Transverse colon (tissue), 4 donors: Measurements from ENCODE around the gene ANP32B.

Experiments
- EP300 ChIP-seq: sonication (generic); formaldehyde crosslinking; IDR thresholded peaks from one replicate; pipeline ENCODE4 v1.6.1; 2017; ENCODE audit warnings: antibody characterized with exemption, low read depth
- POLR2A ChIP-seq: fragments of 450-650 bp; IDR thresholded peaks from one replicate; pipeline ENCODE4 v1.6.1; 2016; ENCODE audit warnings: antibody characterized with exemption, mild to moderate bottlenecking, moderate library complexity
- POLR2AphosphoS5 ChIP-seq, 3 donors: sonication (generic); formaldehyde crosslinking; IDR thresholded peaks; one replicate each; pipeline ENCODE4 v1.6.1; 2016; ENCODE audit warnings: antibody characterized with exemption in 3 of 3
- TF ChIP-seq, protein P1 (sequence below), 5 experiments: fragments of 200-600 bp in 3 of 5; fragments of 450-650 bp in 2 of 5; sonication (generic) in 3 of 5; IDR thresholded peaks; 1 replicate in 2 of 5; 2 replicates in 3 of 5; pipeline ENCODE4 v1.5.1; 2016 to 2017; ENCODE audit warnings: antibody characterized with exemption in 5 of 5, inconsistent platforms in 3 of 5, mild to moderate bottlenecking in 2 of 5, moderate library complexity in 1 of 5

DNA sequence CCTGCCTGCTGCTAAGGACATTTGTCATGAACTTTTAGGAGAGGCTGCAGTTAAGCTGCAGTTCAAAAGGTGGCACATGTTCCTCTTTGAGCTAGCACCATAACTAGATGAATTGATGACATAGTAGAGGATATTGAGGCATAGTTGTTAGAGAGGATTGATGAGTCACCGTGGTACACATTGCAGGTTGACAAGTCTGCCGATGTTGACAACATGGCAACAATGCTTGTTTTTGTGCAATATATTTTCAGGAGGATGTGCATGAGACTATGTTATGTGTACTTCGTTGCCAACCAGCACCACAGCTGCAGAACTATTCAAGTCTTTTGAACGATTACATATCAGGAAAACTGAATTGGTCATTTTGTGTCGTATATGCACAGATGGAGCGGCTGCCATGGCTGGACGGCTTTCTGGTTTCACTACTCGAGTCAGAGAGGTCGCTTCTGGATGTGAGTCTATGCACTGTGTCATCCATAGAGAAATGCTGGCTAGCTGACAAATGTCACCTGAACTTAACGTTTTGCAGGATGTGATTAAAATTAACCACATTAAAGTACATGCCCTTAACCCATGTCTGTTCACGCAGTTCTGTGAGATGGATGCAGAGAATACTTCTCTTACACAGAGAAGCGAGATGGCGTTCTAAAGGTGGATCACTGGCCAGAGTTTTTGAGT lies 24.2 kb downstream of the ANP32B start:
- TF ChIP-seq EP300 = no peak
- no peak for TF ChIP-seq POLR2AphosphoS5 (IDR thresholded peaks at IDR 0.05)
- TF ChIP-seq, protein P1, sequence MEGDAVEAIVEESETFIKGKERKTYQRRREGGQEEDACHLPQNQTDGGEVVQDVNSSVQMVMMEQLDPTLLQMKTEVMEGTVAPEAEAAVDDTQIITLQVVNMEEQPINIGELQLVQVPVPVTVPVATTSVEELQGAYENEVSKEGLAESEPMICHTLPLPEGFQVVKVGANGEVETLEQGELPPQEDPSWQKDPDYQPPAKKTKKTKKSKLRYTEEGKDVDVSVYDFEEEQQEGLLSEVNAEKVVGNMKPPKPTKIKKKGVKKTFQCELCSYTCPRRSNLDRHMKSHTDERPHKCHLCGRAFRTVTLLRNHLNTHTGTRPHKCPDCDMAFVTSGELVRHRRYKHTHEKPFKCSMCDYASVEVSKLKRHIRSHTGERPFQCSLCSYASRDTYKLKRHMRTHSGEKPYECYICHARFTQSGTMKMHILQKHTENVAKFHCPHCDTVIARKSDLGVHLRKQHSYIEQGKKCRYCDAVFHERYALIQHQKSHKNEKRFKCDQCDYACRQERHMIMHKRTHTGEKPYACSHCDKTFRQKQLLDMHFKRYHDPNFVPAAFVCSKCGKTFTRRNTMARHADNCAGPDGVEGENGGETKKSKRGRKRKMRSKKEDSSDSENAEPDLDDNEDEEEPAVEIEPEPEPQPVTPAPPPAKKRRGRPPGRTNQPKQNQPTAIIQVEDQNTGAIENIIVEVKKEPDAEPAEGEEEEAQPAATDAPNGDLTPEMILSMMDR (IDR thresholded peaks at IDR 0.05) = no peak
- TF ChIP-seq POLR2A = no peak
